IMR-90 (cell line): ENCODE data around the gene NRXN2.

Experiments
- CHD1 ChIP-seq: IDR thresholded peaks from 2 replicates; pipeline ENCODE4 v1.6.1; 2012; ENCODE audit warnings: low read depth, low read length, improper control_type of control experiment
- CTCF ChIP-seq: conservative IDR thresholded peaks from 2 replicates; pipeline ENCODE4 v1.5.1; 2012; ENCODE audit warnings: mild to moderate bottlenecking, low read depth, low read length, improper control_type of control experiment
- POLR2A ChIP-seq: IDR thresholded peaks from 2 replicates; pipeline ENCODE4 v1.6.1; 2012; ENCODE audit warnings: mild to moderate bottlenecking, low read depth, low read length
- USF2 ChIP-seq: fragments of 150-350 bp; IDR thresholded peaks from 2 replicates; pipeline ENCODE4 v1.6.1; 2017; ENCODE audit warnings: mild to moderate bottlenecking, antibody characterized with exemption, low read length, low read depth

GRCh38 chr11:64713781-64714363 is 9.1 kb downstream of the NRXN2 start:
- TF ChIP-seq CTCF (no peak), USF2 (no peak), POLR2A (no peak), CHD1 (no peak)
